Activated naive CD8-positive, alpha-beta T cell treated with anti-CD3 and anti-CD28 coated beads, Interleukin-2, amount 50 U/mL, for 24 hours (primary cell): ENCODE measurements around the gene ST8SIA5.

Experiments used
- ATAC-seq: fragments of 150-1000 bp; cut with Tn5 transposase; one replicate; pipeline ENCODE4 v1.10.0; 2021
- DNase-seq: peaks from one replicate; pipeline ENCODE4 v3.0.0; 2021
- H3K27ac Mint-ChIP-seq: one replicate; pipeline ENCODE4 v1.8.0; 2021; ENCODE audit warnings: mild to moderate bottlenecking, mixed read lengths
- H3K27me3 Mint-ChIP-seq: one replicate; pipeline ENCODE4 v1.8.0; 2021; ENCODE audit warnings: mixed read lengths
- H3K36me3 Mint-ChIP-seq: one replicate; pipeline ENCODE4 v1.8.0; 2021; ENCODE audit warnings: low read depth, mixed read lengths
- H3K4me1 Mint-ChIP-seq: one replicate; pipeline ENCODE4 v1.8.0; 2021; ENCODE audit warnings: mixed read lengths
- H3K4me3 Mint-ChIP-seq: one replicate; pipeline ENCODE4 v1.8.0; 2021; ENCODE audit warnings: mild to moderate bottlenecking, moderate library complexity, mixed read lengths
- H3K9me3 Mint-ChIP-seq: one replicate; pipeline ENCODE4 v1.8.0; 2021; ENCODE audit warnings: mixed read lengths

Gene ST8SIA5

DNA sequence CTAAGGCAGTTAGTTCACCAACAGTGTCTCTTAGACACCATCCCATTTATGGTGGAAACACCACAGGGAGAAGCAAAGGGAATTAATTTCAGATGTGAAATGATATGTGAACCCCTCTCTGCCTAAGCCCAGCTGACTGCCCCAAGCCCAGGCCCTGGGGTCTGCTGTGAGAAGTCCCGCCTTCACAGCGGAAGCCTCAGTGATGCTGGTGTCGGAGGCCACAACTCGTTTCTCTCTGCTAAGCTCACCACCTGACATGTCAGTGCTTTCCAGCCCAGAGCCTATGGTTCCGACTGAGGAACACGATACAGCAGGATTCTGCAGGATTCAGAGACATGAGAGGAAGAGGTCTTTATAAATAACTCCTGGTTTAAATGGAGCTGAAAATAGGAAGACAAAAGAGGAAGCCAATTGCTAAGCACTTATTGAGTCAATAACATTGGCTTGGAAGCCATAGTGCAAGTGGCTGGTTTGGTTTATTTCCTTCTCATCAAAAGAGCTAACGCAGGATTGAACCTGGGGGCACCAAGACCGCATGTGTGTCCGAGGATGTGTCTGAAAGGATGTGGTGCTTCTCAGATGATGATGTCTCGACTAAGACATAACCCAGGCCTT lies 78.0 kb downstream of the ST8SIA5 start:
- H3K27ac Mint-ChIP-seq: no peak overlapping the region
- no peaks in the 10 kb centered on the region for H3K36me3 Mint-ChIP-seq
- H3K9me3 Mint-ChIP-seq: no peaks in the 10 kb centered on the region
- no peak for DNase-seq
- H3K4me1 Mint-ChIP-seq: no peaks in the 10 kb centered on the region
- no peak for ATAC-seq
- no peak overlapping the region for H3K4me3 Mint-ChIP-seq
- H3K27me3 Mint-ChIP-seq: no peaks in the 10 kb centered on the region

DNA sequence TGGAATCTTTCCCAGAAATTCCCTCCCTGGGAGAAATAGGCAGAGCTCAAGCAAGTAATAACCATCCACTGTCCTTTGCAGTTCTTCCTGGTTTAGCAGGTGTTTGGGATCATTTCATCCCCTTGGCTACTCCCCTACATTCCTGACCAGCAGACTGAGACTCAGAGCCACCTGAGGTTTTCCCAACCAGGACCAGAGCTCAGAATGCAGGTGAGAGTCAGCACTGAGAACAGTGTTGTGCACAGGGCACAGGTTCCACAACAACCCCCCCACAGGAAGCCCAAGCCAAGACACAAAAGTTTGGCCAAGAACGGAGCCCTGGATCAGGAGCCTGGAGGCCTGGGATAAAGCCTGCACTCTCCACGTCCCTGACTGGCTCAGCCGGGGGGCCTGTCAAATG lies 78.8 kb downstream of the ST8SIA5 start:
- no peak overlapping the region for H3K27ac Mint-ChIP-seq
- no peak for ATAC-seq
- H3K36me3 Mint-ChIP-seq: no peaks in the 10 kb centered on the region
- H3K27me3 Mint-ChIP-seq: no peaks in the 10 kb centered on the region
- no peak overlapping the region for H3K4me3 Mint-ChIP-seq
- peaks cover under 1% of the 10 kb centered on the region for H3K4me1 Mint-ChIP-seq
- DNase-seq: no peak
- no peaks in the 10 kb centered on the region for H3K9me3 Mint-ChIP-seq

DNA sequence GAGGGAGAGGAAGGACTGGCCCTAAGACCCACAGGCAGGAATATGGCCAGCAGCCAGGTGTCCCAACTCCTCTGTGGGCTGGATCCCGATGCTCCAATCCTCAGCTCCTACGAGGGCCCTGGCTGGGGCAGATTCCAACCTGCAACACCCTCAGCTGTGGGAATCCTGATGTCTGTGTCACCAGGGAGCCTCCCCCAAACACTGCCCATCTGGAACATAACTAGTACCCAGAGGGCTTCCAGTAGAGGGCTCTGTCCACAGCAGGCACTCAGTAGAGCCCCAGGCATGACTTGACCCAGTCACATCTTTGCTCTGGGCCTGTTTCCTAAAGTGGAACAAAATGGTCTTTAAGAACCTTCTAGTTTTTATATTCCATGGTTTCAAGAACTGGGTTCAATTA lies 79.2 kb downstream of the ST8SIA5 start:
- ATAC-seq (no peak), DNase-seq (no peak)
- Mint-ChIP-seq H3K9me3 (no peaks in the 10 kb centered on the region), H3K27me3 (no peaks in the 10 kb centered on the region), H3K4me3 (no peak overlapping the region), H3K36me3 (no peaks in the 10 kb centered on the region), H3K4me1 (peaks cover 5% of the 10 kb centered on the region), H3K27ac (no peak overlapping the region)

DNA sequence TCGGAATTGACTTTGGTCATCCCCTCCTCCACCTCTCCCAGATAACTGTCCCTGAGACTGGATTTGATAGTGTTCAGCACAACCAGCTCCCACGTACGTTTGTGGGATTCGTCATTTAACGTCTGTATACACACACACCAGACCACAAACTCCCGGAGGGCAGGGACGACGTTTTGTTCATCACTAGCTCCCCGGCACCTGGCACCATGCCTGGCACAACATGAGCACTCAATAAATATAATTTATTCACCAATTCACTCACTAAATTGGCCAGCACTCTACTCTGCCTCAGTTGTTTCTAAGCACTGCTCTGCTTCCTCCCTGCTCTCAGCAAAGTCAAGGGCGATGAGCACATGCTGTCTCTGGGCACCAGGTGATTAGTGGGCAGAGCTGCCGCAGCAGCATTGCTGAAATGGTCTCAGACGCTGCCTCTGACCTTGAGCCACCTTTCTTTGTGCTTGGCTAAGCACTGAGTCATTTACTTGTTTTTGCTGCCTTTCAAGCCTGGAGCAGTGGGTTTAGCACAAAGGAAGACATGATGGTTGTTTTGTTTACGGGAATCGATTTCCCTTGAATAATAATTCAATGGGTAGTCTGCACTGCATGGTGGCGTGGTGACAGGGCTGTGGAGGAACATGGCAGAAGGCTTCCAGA lies 80.5 kb downstream of the ST8SIA5 start:
- ATAC-seq: no peak
- Mint-ChIP-seq H3K9me3 (no peaks in the 10 kb centered on the region), H3K27me3 (no peaks in the 10 kb centered on the region), H3K27ac (no peak overlapping the region), H3K4me3 (no peak overlapping the region), H3K36me3 (no peaks in the 10 kb centered on the region), H3K4me1 (peaks cover 16% of the 10 kb centered on the region)
- no peak for DNase-seq

DNA sequence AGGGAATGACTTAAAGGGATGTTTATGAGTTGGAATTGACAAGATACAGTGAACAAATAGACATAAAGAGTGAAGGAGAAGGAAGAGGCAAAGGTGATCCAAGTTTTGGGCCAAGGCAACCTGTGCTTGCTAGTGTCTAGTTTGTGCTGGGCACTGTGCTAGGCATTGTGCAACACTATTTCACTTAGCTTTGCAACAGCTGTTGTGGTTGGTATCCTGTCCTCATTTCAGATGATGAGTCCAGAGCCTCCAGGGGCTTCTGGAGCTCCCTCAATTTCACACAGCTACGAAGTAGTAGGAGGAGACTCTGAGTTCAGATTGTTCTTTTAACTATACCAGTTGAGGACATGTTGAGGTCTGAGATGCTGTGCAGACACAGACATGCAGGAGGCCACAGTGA lies 81.7 kb downstream of the ST8SIA5 start:
- H3K27me3 Mint-ChIP-seq: no peaks in the 10 kb centered on the region
- ATAC-seq (no peak), DNase-seq (no peak)
- H3K4me1 Mint-ChIP-seq: peaks cover 16% of the 10 kb centered on the region
- no peak overlapping the region for H3K27ac Mint-ChIP-seq
- H3K36me3 Mint-ChIP-seq: no peaks in the 10 kb centered on the region
- no peaks in the 10 kb centered on the region for H3K9me3 Mint-ChIP-seq
- no peak overlapping the region for H3K4me3 Mint-ChIP-seq

DNA sequence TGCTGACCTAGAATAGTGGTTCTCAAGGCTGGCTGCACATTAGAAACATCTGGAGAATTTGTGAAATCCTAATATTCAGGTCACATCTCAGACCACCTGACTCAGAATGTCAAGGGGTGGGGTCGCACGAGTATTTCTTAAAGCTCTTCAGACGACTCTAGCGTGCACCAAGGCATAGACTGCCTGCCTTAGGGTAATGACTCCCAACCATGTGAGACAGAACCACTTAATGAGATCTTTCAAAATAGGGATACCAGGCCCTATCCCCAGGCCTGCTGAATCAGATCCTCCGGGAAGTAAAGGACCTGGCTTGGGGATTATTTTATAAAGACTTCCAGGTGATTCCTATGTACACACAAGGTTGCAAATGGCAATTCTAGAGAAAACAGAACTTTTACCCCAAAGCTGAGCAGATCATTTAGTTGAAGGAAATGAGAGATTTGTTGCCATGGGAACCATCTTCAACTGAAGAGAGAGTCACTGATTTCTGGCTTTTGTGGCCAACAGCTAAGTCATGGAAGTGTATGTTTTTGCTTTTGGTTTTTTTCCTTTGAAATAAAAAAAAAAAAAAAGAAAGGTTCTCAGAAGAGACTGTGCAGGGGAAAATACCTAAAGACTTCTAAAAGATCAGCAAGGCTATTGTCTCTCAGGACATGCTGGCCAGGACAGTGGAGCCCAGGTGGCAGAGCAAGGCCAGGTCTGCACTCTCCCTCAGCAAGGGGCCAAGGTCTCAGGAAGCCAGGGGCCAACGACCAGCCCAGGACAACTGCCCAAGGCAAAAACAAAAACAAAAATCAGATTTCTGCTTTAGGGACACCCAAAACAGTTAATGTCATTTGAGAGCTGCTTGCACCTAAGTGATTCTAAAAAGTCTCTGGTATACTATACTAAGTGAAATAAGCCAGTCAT lies 84.5 kb downstream of the ST8SIA5 start:
- Mint-ChIP-seq H3K4me1 (peaks cover 16% of the 10 kb centered on the region), H3K9me3 (no peaks in the 10 kb centered on the region), H3K27me3 (no peaks in the 10 kb centered on the region), H3K27ac (no peak overlapping the region), H3K36me3 (no peaks in the 10 kb centered on the region), H3K4me3 (no peak overlapping the region)
- no peak for DNase-seq
- peak; percentile 44 for ATAC-seq

DNA sequence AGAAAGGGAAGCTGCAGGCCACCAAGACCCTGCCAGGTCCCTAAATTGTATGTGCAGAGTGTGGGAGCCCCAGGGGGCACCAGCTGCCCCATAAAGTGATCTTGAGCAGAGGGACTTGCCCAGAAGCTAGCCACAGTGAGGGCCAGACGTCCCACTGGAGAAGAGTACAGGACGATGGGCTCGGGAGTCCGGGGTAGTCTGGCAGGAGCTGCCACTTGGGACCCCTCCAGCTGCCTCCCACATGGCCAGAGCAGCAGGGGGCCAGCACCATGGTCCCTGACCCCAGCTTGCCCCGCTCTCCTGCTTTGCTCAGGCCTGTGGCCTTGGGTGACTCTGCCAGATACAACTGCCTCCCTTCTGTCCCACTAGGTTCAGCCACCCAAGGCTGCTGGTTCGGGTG lies 88.2 kb downstream of the ST8SIA5 start:
- no peak overlapping the region for H3K27ac Mint-ChIP-seq
- H3K9me3 Mint-ChIP-seq: no peaks in the 10 kb centered on the region
- ATAC-seq (no peak), DNase-seq (no peak)
- H3K4me1 Mint-ChIP-seq: peaks cover 16% of the 10 kb centered on the region
- no peak overlapping the region for H3K4me3 Mint-ChIP-seq
- H3K27me3 Mint-ChIP-seq: no peaks in the 10 kb centered on the region
- no peaks in the 10 kb centered on the region for H3K36me3 Mint-ChIP-seq

DNA sequence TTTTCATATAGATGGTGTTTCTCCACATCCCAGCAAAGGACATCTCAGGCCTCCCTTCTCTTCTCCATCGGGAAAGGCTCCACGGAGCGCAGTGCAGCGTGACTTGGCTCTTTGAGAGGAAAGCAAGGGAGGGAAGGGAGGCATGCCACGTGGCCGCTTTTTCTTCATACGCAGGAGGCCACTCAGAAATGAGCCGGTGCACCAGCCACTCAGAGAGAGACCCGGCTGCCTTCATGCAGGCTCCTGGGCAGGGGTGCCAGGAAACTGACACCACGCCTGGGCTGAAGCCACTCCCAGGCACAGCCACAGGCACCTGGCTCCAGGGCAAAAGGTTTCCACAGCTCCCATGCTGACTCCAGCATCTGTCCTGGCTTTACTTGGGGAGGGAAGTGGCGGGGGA lies 88.7 kb downstream of the ST8SIA5 start:
- Mint-ChIP-seq H3K27me3 (no peaks in the 10 kb centered on the region), H3K4me3 (no peak overlapping the region)

DNA sequence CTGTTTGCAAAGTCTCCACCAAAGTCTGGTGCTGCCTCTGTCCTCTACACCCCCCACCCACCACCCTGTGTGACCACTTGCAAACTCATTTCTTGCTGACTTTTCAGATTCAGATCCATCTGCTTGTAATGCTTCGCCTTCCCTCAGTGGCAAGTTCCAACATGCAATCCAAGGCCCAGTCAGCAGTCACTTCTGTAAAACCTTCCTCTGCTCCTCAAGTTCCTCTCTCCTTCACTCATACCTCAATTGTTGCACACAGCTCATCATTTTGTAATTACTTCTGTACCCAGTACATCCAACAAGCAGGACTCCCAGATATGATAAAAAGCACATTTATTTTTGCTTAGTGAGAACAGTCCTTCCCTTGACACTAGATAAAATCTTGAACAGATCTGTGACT lies 93.3 kb downstream of the ST8SIA5 start:
- no peaks in the 10 kb centered on the region for H3K9me3 Mint-ChIP-seq
- H3K4me1 Mint-ChIP-seq: no peaks in the 10 kb centered on the region
- no peaks in the 10 kb centered on the region for H3K27me3 Mint-ChIP-seq
- H3K4me3 Mint-ChIP-seq: no peak overlapping the region
- H3K27ac Mint-ChIP-seq: no peak overlapping the region
- no peaks in the 10 kb centered on the region for H3K36me3 Mint-ChIP-seq
- ATAC-seq (no peak), DNase-seq (no peak)

More for the DNA sequence above, 88.7 kb downstream of the ST8SIA5 start:
- H3K36me3 Mint-ChIP-seq: no peaks in the 10 kb centered on the region
- DNase-seq: no peak
- ATAC-seq: no peak
- no peaks in the 10 kb centered on the region for H3K9me3 Mint-ChIP-seq
- no peak overlapping the region for H3K27ac Mint-ChIP-seq
- H3K4me1 Mint-ChIP-seq: peaks cover 16% of the 10 kb centered on the region

DNA sequence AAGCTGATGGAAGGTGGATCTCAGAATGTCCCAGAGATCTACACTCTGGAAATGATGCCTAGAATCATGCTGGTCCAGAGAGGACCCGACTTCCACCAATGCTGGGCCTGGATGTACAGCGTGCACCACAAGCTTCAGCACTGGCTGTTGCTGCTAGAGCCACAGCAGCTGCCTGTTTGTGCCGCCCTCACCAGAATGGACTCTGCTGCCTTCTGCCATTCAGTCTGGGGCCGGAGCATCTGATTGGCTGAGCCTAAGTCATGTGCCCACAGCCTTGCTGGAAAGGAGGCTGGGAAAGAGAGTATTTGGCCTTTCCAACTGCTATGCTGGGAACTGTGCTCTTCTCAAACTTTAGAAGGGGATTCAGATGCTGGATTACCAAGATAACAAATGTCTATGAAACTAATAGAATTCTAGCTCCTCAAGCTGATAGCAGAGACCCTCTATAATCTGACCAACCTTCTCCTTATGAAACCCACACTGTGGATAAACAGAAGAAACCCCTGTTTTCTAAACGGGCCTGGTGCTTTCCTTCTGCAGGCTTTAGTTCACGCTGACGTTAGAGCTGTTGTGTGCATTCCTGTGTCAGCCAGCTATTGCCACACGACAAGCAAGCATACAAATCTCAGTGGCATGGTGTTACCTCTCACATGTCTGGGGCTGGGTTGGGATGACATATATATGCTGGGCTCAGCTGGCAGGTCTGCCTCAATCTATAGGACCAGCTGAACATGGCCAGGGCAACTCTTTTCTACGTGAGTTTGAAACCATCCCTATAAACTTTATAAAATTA lies 95.7 kb downstream of the ST8SIA5 start:
- Mint-ChIP-seq H3K9me3 (no peaks in the 10 kb centered on the region), H3K27me3 (no peaks in the 10 kb centered on the region), H3K36me3 (no peaks in the 10 kb centered on the region), H3K27ac (no peak overlapping the region), H3K4me1 (no peaks in the 10 kb centered on the region), H3K4me3 (no peak overlapping the region)
- DNase-seq (no peak), ATAC-seq (no peak)

DNA sequence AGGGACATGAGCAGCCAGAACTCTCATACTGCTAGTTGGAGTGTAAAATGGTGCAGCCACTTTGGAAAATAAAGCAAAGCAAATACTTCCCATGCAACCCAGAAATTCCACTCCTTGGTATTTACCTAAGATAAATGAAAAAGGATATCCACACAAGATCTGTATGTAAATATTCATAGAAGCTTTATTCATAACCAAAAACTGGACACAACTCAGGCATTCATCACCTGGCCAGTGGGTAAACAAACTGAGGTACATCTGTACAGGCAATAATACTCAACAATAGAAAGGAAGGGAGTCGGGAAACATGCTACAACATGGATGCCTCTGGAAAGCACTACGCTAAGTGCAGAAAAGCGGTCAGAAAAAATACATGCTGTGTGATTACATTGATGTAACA lies 97.4 kb downstream of the ST8SIA5 start:
- H3K4me1 Mint-ChIP-seq: no peaks in the 10 kb centered on the region
- ATAC-seq: no peak
- DNase-seq: no peak
- no peaks in the 10 kb centered on the region for H3K27me3 Mint-ChIP-seq
- no peaks in the 10 kb centered on the region for H3K36me3 Mint-ChIP-seq
- no peak overlapping the region for H3K4me3 Mint-ChIP-seq
- no peak overlapping the region for H3K27ac Mint-ChIP-seq
- H3K9me3 Mint-ChIP-seq: no peaks in the 10 kb centered on the region

DNA sequence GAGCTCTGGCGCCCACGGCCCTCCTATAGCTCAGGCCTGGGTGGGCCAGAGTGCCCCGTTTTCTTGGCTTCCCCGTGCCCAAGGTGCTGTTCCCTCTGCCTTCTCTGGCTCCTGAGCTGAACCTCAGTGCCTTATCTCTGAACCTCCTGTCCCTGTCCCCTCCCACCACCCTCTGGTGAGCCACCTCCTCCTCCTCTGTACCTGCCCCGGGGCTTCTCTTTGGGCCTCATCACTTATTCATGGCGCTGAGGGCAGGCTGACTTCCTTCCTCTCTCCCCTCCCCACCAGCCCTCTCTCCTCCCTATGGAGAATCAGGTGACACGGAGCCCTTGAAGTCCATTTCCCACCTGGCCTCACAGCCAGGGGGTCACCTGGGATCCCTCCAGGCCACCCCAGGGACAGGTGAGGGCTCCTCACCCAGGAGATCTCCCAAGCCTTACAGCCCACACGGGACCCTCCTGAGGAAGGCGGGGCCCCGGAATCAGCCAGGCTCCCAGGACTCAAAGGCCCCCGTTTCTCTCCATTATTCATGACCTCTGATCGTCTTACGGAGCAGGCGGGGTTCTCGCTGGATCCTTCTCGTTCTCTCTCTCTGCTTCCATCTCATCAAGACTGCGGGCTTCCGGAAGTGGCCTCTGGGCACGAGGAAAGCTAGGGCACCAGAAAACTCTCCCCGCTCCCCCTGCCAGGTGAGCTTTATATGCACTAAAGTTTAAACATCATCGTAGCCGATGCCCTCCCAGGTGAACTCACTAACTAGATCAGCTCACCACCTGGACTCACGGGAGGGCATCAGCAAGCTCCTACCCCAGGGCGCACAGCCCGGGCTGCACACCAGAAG lies 99.5 kb downstream of the ST8SIA5 start, which contains the start of gene LOXHD1:
Gene LOXHD1 (minus strand): TSS at position 106 of the 841 bp plus-strand sequence. CDS start 187 bp downstream, outside the sequence.
- H3K4me3 Mint-ChIP-seq: no peak within 1 kb of the TSS
- H3K36me3 Mint-ChIP-seq: no peaks in the 10 kb centered on the region
- no peaks in the 10 kb centered on the region for H3K4me1 Mint-ChIP-seq
- no peak for ATAC-seq
- no peak for DNase-seq
- no peaks in the 10 kb centered on the region for H3K9me3 Mint-ChIP-seq
- H3K27ac Mint-ChIP-seq: no peak within 1 kb of the TSS
- no peaks in the 10 kb centered on the region for H3K27me3 Mint-ChIP-seq

DNA sequence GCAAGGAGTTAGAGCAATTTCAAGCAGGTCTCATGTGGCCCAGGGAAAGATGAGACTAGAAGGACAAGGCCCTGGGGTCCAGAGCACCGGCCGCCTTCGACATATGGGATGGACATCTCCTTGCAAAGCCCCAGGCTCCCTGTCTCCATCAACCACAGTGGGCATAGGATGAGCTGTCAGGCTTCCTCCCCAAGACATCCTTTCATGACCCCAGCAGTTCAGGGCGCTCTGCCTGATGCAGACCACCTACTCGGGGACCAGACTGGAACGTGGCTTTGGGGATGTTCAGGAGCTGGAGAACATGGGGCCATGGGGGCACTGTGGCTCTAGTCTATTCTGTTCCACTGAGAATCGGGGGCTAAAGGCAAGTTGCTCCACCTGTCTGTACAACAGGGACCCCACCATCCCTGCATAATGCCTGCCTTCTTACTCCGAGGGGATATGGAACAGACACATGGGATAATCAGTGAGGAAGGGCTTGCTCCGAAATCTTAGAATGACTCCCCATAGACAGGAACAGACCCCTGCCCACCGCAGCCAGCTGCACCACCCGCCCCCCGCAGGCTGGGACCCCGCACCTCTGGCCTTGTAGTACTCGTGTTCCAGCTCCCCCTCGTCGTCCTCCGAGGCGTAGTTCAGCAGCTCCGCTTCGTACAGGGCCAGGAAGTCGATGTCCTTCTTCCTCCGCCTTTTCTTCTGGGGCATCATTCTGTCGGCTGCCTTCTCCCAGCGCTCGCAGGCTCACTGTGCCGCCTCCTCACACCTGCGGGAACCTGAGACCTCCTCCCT lies 100.3 kb downstream of the ST8SIA5 start:
- no peaks in the 10 kb centered on the region for H3K9me3 Mint-ChIP-seq
- no peak overlapping the region for H3K27ac Mint-ChIP-seq
- no peaks in the 10 kb centered on the region for H3K27me3 Mint-ChIP-seq
- no peak for DNase-seq
- H3K4me3 Mint-ChIP-seq: no peak overlapping the region
- no peaks in the 10 kb centered on the region for H3K4me1 Mint-ChIP-seq
- no peaks in the 10 kb centered on the region for H3K36me3 Mint-ChIP-seq
- ATAC-seq: no peak
